ENCODE measurements around the gene CDC25B. TPM values are rescaled to one million over a fixed set of nuclear protein-coding genes. Genes with fewer than 3 reads are reported as not detected.

Gene CDC25B
- total and polyA plus RNA-seq, 2 of the 13 experiments (the other 11 are each of a cell fraction or from before 2014, with no cell fraction given), result 14.5 to 19.4 TPM

DNA sequence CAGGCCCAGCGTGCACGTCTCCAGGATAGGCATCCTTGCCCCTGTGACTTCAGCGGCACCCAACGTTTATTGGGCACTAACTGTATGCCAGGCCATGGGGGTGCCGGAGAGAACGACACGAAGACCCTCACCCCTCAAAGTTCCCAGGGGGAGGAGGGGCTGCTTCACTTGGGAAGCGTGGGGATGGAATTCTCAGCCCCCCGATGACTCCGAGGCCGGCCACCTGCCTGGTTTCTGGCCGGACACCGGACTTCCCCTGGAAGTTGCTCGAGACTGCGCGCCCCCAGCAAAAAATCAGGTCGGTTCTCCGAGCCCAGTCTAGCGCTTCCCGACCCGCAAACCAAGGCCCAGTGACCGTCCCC lies 50.2 kb downstream of the CDC25B start (continued):
- TF ChIP-seq, protein P1, sequence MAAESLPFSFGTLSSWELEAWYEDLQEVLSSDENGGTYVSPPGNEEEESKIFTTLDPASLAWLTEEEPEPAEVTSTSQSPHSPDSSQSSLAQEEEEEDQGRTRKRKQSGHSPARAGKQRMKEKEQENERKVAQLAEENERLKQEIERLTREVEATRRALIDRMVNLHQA (CRISPR knock-in tag; IDR thresholded peaks at IDR 0.05), result no peak
- TF ChIP-seq, protein P2, sequence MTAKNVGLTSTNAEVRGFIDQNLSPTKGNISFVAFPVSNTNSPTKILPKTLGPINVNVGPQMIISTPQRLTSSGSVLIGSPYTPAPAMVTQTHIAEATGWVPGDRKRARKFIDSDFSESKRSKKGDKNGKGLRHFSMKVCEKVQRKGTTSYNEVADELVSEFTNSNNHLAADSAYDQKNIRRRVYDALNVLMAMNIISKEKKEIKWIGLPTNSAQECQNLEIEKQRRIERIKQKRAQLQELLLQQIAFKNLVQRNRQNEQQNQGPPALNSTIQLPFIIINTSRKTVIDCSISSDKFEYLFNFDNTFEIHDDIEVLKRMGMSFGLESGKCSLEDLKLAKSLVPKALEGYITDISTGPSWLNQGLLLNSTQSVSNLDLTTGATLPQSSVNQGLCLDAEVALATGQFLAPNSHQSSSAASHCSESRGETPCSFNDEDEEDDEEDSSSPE (CRISPR knock-in tag; IDR thresholded peaks at IDR 0.05), result no peak; the same call in 1 of the 2 replicates
- TF ChIP-seq ZNF761 (CRISPR knock-in tag; conservative IDR thresholded peaks at IDR 0.05), result peak; percentile 55; the same call in 1 of the 2 replicates
- no peak for TF ChIP-seq NR2F6 (IDR thresholded peaks at IDR 0.05)
- TF ChIP-seq NR2F6 (CRISPR knock-in tag; IDR thresholded peaks at IDR 0.05), result no peak; the same call in 1 of the 2 replicates
- TF ChIP-seq MAFF (IDR thresholded peaks at IDR 0.05; ENCODE audit: low read depth, low read length), result no peak
- TF ChIP-seq, protein P3, sequence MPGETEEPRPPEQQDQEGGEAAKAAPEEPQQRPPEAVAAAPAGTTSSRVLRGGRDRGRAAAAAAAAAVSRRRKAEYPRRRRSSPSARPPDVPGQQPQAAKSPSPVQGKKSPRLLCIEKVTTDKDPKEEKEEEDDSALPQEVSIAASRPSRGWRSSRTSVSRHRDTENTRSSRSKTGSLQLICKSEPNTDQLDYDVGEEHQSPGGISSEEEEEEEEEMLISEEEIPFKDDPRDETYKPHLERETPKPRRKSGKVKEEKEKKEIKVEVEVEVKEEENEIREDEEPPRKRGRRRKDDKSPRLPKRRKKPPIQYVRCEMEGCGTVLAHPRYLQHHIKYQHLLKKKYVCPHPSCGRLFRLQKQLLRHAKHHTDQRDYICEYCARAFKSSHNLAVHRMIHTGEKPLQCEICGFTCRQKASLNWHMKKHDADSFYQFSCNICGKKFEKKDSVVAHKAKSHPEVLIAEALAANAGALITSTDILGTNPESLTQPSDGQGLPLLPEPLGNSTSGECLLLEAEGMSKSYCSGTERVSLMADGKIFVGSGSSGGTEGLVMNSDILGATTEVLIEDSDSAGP (CRISPR knock-in tag; IDR thresholded peaks at IDR 0.05; ENCODE audit: borderline replicate concordance), result peak; percentile 3; the same call in 1 of the 2 replicates
- TF ChIP-seq, protein P4, sequence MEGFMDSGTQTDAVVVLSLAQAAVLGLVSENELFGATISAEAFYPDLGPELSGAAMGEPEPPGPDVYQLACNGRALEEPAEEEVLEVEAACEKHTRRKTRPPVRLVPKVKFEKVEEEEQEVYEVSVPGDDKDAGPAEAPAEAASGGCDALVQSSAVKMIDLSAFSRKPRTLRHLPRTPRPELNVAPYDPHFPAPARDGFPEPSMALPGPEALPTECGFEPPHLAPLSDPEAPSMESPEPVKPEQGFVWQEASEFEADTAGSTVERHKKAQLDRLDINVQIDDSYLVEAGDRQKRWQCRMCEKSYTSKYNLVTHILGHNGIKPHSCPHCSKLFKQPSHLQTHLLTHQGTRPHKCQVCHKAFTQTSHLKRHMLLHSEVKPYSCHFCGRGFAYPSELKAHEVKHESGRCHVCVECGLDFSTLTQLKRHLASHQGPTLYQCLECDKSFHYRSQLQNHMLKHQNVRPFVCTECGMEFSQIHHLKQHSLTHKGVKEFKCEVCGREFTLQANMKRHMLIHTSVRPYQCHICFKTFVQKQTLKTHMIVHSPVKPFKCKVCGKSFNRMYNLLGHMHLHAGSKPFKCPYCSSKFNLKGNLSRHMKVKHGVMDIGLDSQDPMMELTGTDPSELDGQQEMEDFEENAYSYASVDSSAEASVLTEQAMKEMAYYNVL (CRISPR knock-in tag; IDR thresholded peaks at IDR 0.05; ENCODE audit: borderline replicate concordance), result peak; percentile 36; the same call in 1 of the 2 replicates
- TF ChIP-seq ZNF251 (CRISPR knock-in tag; IDR thresholded peaks at IDR 0.05), result no peak; the same call in 1 of the 2 replicates
- TF ChIP-seq ASH2L (IDR thresholded peaks at IDR 0.05; ENCODE audit: insufficient read length, low read depth, low read length), result peak; percentile 86
- no peak for TF ChIP-seq CBX1 (IDR thresholded peaks at IDR 0.05; ENCODE audit: low read depth)
- 0 out of 2 replicates have a peak, but pooled peaks have one; percentile 3 for TF ChIP-seq ZNF12 (CRISPR knock-in tag; IDR thresholded peaks at IDR 0.05)
- TF ChIP-seq FOXO1 (CRISPR knock-in tag; IDR thresholded peaks at IDR 0.05), result no peak
- TF ChIP-seq ATF1 (CRISPR knock-in tag; IDR thresholded peaks at IDR 0.05), result no peak
- TF ChIP-seq, protein P5, sequence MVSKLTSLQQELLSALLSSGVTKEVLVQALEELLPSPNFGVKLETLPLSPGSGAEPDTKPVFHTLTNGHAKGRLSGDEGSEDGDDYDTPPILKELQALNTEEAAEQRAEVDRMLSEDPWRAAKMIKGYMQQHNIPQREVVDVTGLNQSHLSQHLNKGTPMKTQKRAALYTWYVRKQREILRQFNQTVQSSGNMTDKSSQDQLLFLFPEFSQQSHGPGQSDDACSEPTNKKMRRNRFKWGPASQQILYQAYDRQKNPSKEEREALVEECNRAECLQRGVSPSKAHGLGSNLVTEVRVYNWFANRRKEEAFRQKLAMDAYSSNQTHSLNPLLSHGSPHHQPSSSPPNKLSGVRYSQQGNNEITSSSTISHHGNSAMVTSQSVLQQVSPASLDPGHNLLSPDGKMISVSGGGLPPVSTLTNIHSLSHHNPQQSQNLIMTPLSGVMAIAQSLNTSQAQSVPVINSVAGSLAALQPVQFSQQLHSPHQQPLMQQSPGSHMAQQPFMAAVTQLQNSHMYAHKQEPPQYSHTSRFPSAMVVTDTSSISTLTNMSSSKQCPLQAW (CRISPR knock-in tag; IDR thresholded peaks at IDR 0.05), result no peak
- no peak; the same call in 1 of the 2 replicates for TF ChIP-seq ZNF124 (CRISPR knock-in tag; IDR thresholded peaks at IDR 0.05)
- no peak for TF ChIP-seq ZNF337 (CRISPR knock-in tag; IDR thresholded peaks at IDR 0.05; ENCODE audit: borderline replicate concordance, low read depth)
- no peak for TF ChIP-seq ZFP41 (CRISPR knock-in tag; IDR thresholded peaks at IDR 0.05; ENCODE audit: borderline replicate concordance)
- no peak for TF ChIP-seq JUN (CRISPR knock-in tag; IDR thresholded peaks at IDR 0.05)
- peak; percentile 23; the same call in 1 of the 2 replicates for TF ChIP-seq ZNF431 (CRISPR knock-in tag; IDR thresholded peaks at IDR 0.05; ENCODE audit: borderline replicate concordance, low read depth)
- peak; percentile 92; the same call in 1 of the 2 replicates for TF ChIP-seq ZNF564 (CRISPR knock-in tag; IDR thresholded peaks at IDR 0.05)
- no peak for TF ChIP-seq TCF7 (IDR thresholded peaks at IDR 0.05; ENCODE audit: low read depth)
- TF ChIP-seq, protein P6, sequence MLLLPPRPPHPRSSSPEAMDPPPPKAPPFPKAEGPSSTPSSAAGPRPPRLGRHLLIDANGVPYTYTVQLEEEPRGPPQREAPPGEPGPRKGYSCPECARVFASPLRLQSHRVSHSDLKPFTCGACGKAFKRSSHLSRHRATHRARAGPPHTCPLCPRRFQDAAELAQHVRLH (CRISPR knock-in tag; IDR thresholded peaks at IDR 0.05; ENCODE audit: borderline replicate concordance, low read depth), result no peak

Data from HepG2 (cell line).